Measurements from ENCODE around the gene ASXL1. TPM values are rescaled to one million over a fixed set of nuclear protein-coding genes. Genes with fewer than 3 reads are reported as not detected.

ASXL1 gene
- total RNA-seq, 6 experiments from 2014 or later, result 49.0 to 62.4 (median 54.4) TPM

DNA sequence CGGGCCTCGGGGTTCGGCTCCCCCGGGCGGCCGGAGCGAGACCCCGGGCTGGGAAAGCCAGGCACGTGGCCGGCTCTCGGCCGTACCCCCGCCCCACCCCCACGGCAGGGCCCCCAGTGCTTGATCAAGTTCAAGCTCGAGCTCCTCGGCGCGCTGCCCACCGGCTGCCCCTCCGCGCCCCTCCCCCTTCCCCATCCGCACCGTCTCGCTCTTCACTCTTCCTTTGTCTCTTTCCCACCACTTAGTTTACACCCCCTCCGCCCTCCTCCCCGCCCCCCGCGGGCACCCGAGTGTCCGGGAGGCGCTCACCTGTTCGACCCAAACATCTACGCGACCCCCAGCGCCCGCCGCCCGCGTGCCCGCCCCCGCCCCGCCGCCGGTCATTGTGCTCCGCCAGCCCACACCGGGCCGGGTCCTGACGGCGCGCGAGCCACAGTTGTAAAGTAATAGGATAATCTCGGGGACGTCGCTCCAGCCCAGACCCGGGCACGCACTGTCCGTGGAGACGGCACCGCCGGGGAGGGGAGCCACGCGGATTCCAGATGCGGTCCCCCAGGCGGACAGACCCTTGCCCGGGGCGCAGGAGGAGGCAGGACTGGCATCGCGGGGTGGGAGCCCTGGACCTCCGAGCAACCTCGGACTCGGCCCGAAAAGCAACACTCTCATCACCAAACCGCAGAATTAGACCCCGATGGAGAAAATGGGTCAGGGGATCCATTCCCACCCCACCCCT is 126.3 kb downstream of the ASXL1 start:
- H3K27ac Mint-ChIP-seq, result peak overlapping the region; percentile 81
- peaks cover 6% of the 10 kb centered on the region for H3K9me3 Mint-ChIP-seq
- peak overlapping the region; percentile 87 for H3K4me3 Mint-ChIP-seq
- TF ChIP-seq CTCF (IDR thresholded peaks at IDR 0.05), result no peak
- peaks cover 25% of the 10 kb centered on the region for H3K4me1 Mint-ChIP-seq (ENCODE audit: low read depth)
- peaks cover 8% of the 10 kb centered on the region; the same call in 1 of the 2 replicates for H3K27me3 Mint-ChIP-seq (ENCODE audit: insufficient read depth)
- DNase-seq, result no peak
- H3K36me3 Mint-ChIP-seq (ENCODE audit: low read depth), result peaks cover 4% of the 10 kb centered on the region; the same call in 1 of the 2 replicates

DNA sequence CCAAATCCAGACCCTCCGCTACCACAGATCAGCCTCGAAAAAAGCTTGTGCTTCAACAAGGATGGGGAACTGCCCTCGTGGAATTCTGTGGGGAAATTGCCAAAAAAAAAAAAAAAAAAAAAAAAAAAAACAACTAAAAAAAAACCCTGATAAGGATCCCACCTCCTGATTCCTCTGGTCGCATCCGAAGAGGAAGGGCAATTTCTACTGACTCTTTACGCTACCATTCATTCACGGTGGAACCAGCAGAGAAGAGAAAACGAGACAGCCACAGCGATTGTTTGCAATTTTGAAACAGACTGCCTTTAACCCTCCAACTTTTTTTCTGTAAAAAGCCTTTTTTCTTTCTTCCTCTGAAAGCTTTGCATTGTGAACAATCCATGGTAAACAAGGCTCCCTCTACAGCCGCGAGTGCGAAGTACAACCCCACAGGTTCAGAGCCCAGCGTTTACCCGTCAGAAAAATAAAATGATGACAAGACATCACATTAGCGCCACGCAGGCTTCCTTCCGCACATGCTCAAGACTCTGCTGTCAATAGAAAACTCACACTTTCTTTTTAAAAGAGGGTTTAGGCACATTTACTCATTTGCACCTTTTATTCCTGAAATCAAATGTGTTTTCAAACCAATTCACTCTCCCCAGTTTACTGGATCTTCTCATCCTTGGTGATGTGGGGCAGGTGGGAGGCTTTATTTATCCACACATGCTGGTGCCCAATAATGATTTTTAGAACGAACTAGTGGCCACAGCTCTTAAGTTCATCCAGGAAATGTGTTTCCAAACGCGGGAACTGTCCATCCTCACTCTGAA is 127.0 kb downstream of the ASXL1 start:
- Mint-ChIP-seq H3K27ac (peak overlapping the region; percentile 81), H3K9me3 (peaks cover 6% of the 10 kb centered on the region), H3K4me1 (ENCODE audit: low read depth) (peaks cover 18% of the 10 kb centered on the region), H3K36me3 (ENCODE audit: low read depth) (peaks cover 4% of the 10 kb centered on the region; the same call in 1 of the 2 replicates), H3K27me3 (ENCODE audit: insufficient read depth) (peaks cover 8% of the 10 kb centered on the region; the same call in 1 of the 2 replicates), H3K4me3 (peak overlapping the region; percentile 87)
- TF ChIP-seq CTCF (IDR thresholded peaks at IDR 0.05), result peak; percentile 84
- DNase-seq, result peak; percentile 83

GRCh38 chr20:32485770-32486478 is 127.8 kb downstream of the ASXL1 start:
- peaks cover 6% of the 10 kb centered on the region for H3K9me3 Mint-ChIP-seq
- TF ChIP-seq CTCF (IDR thresholded peaks at IDR 0.05), result no peak
- H3K36me3 Mint-ChIP-seq (ENCODE audit: low read depth), result peaks cover 4% of the 10 kb centered on the region; the same call in 1 of the 2 replicates
- peak overlapping the region; percentile 87; the same call in 1 of the 2 replicates for H3K4me3 Mint-ChIP-seq
- no peak for DNase-seq
- peaks cover 8% of the 10 kb centered on the region; the same call in 1 of the 2 replicates for H3K27me3 Mint-ChIP-seq (ENCODE audit: insufficient read depth)
- peak overlapping the region; percentile 81; the same call in 1 of the 2 replicates for H3K27ac Mint-ChIP-seq
- H3K4me1 Mint-ChIP-seq (ENCODE audit: low read depth), result peaks cover 14% of the 10 kb centered on the region

DNA sequence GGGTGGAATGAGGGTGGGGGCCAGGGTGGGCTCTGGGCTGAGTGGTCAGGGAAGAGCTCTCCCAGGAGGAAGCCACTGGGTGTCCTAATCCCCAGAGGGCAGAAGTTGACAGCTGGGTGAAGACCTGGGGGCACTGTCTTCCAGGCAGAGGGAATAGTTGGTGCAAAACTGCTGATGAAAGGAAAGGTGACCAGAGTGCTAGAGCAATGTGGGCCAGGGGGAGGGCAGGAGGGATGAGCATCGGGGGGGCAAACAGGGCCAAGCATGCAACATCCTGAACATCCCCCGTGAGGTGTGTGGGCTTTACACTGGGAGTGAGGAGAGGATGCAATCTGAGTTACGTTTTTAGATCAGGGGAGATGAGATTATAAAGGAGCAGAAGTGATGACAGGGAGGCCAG is 129.2 kb downstream of the ASXL1 start:
- peaks cover 16% of the 10 kb centered on the region for H3K4me1 Mint-ChIP-seq (ENCODE audit: low read depth)
- no peak overlapping the region for H3K27ac Mint-ChIP-seq
- DNase-seq, result no peak
- H3K4me3 Mint-ChIP-seq, result no peak overlapping the region
- peaks cover 4% of the 10 kb centered on the region; the same call in 1 of the 2 replicates for H3K36me3 Mint-ChIP-seq (ENCODE audit: low read depth)
- H3K9me3 Mint-ChIP-seq, result peaks cover 6% of the 10 kb centered on the region
- no peak for TF ChIP-seq CTCF (IDR thresholded peaks at IDR 0.05)
- H3K27me3 Mint-ChIP-seq (ENCODE audit: insufficient read depth), result peaks cover 8% of the 10 kb centered on the region; the same call in 1 of the 2 replicates
